Measurements from ENCODE around the gene UNK.

Gene UNK

GRCh38 chr17:75764711-75765421 is 19.7 kb upstream of the UNK start, which contains the start of gene GALK1:
Gene GALK1 (minus strand): TSS chr17:75765192. CDS start chr17:75765136, 56 bp downstream.
- H3K27me3 ChIP-seq (ENCODE audit: low read depth, low read length) = no peaks in the 10 kb centered on the region
- TF ChIP-seq EZH2phosphoT487 (IDR thresholded peaks at IDR 0.05; ENCODE audit: low read depth) = no peak
- TF ChIP-seq CTCF (IDR thresholded peaks at IDR 0.05; ENCODE audit: low read depth, low read length) = peak; percentile 70
- H3K9ac ChIP-seq (ENCODE audit: low read length) = peak within 1 kb of the TSS; percentile 86
- H3K27ac ChIP-seq (ENCODE audit: low read length) = 0 out of 2 replicates have a peak within 1 kb of the TSS, but pooled peaks have one; percentile 10
- H4K20me1 ChIP-seq (ENCODE audit: insufficient read depth, low read length) = no peaks in the 10 kb centered on the region
- H2AFZ ChIP-seq (ENCODE audit: low read depth, low read length) = peak within 1 kb of the TSS; percentile 60
- H3K4me1 ChIP-seq (ENCODE audit: low read length) = peaks cover 11% of the 10 kb centered on the region
- H3K9me3 ChIP-seq (ENCODE audit: insufficient read depth, low read length) = no peaks in the 10 kb centered on the region
- H3K79me2 ChIP-seq (ENCODE audit: low read length) = no peaks in the 10 kb centered on the region
- peaks cover 3% of the 10 kb centered on the region for H3K36me3 ChIP-seq (replicated peaks; ENCODE audit: low read depth, low read length)
- peak within 1 kb of the TSS; percentile 84 for H3K4me3 ChIP-seq (ENCODE audit: low read length)
- peak within 1 kb of the TSS; percentile 94 for H3K4me2 ChIP-seq (ENCODE audit: low read length)

- Histone ChIP-seq H3K9ac (ENCODE audit: low read length) (no peak overlapping the region), H4K20me1 (ENCODE audit: insufficient read depth, low read length) (no peaks in the 10 kb centered on the region), H3K36me3 (replicated peaks; ENCODE audit: low read depth, low read length) (peaks cover 3% of the 10 kb centered on the region), H3K4me2 (ENCODE audit: low read length) (no peak overlapping the region), H3K79me2 (ENCODE audit: low read length) (no peaks in the 10 kb centered on the region), H3K4me3 (ENCODE audit: low read length) (no peak overlapping the region), H3K4me1 (ENCODE audit: low read length) (peaks cover 11% of the 10 kb centered on the region), H3K27ac (ENCODE audit: low read length) (no peak overlapping the region), H2AFZ (ENCODE audit: low read depth, low read length) (no peak overlapping the region), H3K27me3 (ENCODE audit: low read depth, low read length) (no peaks in the 10 kb centered on the region), H3K9me3 (ENCODE audit: insufficient read depth, low read length) (no peaks in the 10 kb centered on the region)
- TF ChIP-seq CTCF (IDR thresholded peaks at IDR 0.05; ENCODE audit: low read depth, low read length) (no peak), EZH2phosphoT487 (IDR thresholded peaks at IDR 0.05; ENCODE audit: low read depth) (no peak)
These were observed 18.6 kb upstream of the UNK start for GRCh38 chr17:75765981-75766380.

- no peak overlapping the region for H3K4me2 ChIP-seq (ENCODE audit: low read length)
- no peaks in the 10 kb centered on the region for H3K27me3 ChIP-seq (ENCODE audit: low read depth, low read length)
- no peak overlapping the region for H3K4me3 ChIP-seq (ENCODE audit: low read length)
- H3K9me3 ChIP-seq (ENCODE audit: insufficient read depth, low read length) = no peaks in the 10 kb centered on the region
- no peak overlapping the region for H3K27ac ChIP-seq (ENCODE audit: low read length)
- no peaks in the 10 kb centered on the region for H3K79me2 ChIP-seq (ENCODE audit: low read length)
- TF ChIP-seq CTCF (IDR thresholded peaks at IDR 0.05; ENCODE audit: low read depth, low read length) (no peak), EZH2phosphoT487 (IDR thresholded peaks at IDR 0.05; ENCODE audit: low read depth) (no peak)
- peaks cover 11% of the 10 kb centered on the region for H3K4me1 ChIP-seq (ENCODE audit: low read length)
- H4K20me1 ChIP-seq (ENCODE audit: insufficient read depth, low read length) = no peaks in the 10 kb centered on the region
- peaks cover 3% of the 10 kb centered on the region for H3K36me3 ChIP-seq (replicated peaks; ENCODE audit: low read depth, low read length)
- H2AFZ ChIP-seq (ENCODE audit: low read depth, low read length) = no peak overlapping the region
- H3K9ac ChIP-seq (ENCODE audit: low read length) = no peak overlapping the region
These were observed 16.7 kb upstream of the UNK start for GRCh38 chr17:75767881-75768280.

GRCh38 chr17:75769536-75769935 is 15.1 kb upstream of the UNK start:
- Histone ChIP-seq H2AFZ (ENCODE audit: low read depth, low read length) (no peak overlapping the region), H3K36me3 (replicated peaks; ENCODE audit: low read depth, low read length) (no peaks in the 10 kb centered on the region), H3K79me2 (ENCODE audit: low read length) (no peaks in the 10 kb centered on the region), H3K9me3 (ENCODE audit: insufficient read depth, low read length) (no peaks in the 10 kb centered on the region), H3K4me2 (ENCODE audit: low read length) (no peak overlapping the region), H3K27ac (ENCODE audit: low read length) (no peak overlapping the region), H3K27me3 (ENCODE audit: low read depth, low read length) (no peaks in the 10 kb centered on the region), H3K9ac (ENCODE audit: low read length) (no peak overlapping the region), H3K4me3 (ENCODE audit: low read length) (no peak overlapping the region), H3K4me1 (ENCODE audit: low read length) (peaks cover 3% of the 10 kb centered on the region; the same call in 1 of the 2 replicates), H4K20me1 (ENCODE audit: insufficient read depth, low read length) (no peaks in the 10 kb centered on the region)
- no peak for TF ChIP-seq EZH2phosphoT487 (IDR thresholded peaks at IDR 0.05; ENCODE audit: low read depth)
- TF ChIP-seq CTCF (IDR thresholded peaks at IDR 0.05; ENCODE audit: low read depth, low read length) = no peak

Data from OCI-LY3 (cell line).